Measurements from ENCODE around the gene ANGPT4.

- TF ChIP-seq POLR2A (IDR thresholded peaks at IDR 0.05; ENCODE audit: low read depth, low read length) (no peak), POLR2AphosphoS5 (IDR thresholded peaks at IDR 0.05; ENCODE audit: low read depth, low read length) (no peak), TAF1 (IDR thresholded peaks at IDR 0.05; ENCODE audit: low read depth, low read length) (no peak), SPI1 (IDR thresholded peaks at IDR 0.05; ENCODE audit: low read depth, low read length) (no peak)
Measured at GRCh38 chr20:828987-829386, 87.1 kb downstream of the ANGPT4 start.
